ENCODE measurements around the gene RBM14.

DNA sequence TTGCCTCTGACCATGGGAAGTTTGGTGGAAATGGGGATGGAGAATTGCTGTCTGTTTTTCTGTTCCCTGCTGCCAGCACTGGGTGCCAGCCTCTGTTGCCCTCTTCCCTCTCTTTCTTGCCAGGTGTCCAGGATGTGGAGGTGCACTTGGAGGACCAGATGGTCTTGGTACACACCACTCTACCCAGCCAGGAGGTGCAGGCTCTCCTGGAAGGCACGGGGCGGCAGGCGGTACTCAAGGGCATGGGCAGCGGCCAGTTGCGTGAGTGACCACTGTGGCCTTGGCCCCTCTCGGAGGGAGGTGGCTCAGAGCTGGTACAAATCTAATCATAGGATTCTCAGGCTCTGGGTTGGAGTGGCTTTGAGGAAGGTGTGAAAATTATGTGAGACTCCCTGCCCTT is 17.4 kb upstream of the RBM14 start:
- TF ChIP-seq, protein P1, sequence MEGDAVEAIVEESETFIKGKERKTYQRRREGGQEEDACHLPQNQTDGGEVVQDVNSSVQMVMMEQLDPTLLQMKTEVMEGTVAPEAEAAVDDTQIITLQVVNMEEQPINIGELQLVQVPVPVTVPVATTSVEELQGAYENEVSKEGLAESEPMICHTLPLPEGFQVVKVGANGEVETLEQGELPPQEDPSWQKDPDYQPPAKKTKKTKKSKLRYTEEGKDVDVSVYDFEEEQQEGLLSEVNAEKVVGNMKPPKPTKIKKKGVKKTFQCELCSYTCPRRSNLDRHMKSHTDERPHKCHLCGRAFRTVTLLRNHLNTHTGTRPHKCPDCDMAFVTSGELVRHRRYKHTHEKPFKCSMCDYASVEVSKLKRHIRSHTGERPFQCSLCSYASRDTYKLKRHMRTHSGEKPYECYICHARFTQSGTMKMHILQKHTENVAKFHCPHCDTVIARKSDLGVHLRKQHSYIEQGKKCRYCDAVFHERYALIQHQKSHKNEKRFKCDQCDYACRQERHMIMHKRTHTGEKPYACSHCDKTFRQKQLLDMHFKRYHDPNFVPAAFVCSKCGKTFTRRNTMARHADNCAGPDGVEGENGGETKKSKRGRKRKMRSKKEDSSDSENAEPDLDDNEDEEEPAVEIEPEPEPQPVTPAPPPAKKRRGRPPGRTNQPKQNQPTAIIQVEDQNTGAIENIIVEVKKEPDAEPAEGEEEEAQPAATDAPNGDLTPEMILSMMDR (IDR thresholded peaks at IDR 0.05) = no peak
- TF ChIP-seq POLR2A (IDR thresholded peaks at IDR 0.05) (no peak), POLR2AphosphoS5 (IDR thresholded peaks at IDR 0.05) (no peak)

All from sigmoid colon (tissue), 4 donors.